Measurements from ENCODE around the gene PYCARD.

DNA sequence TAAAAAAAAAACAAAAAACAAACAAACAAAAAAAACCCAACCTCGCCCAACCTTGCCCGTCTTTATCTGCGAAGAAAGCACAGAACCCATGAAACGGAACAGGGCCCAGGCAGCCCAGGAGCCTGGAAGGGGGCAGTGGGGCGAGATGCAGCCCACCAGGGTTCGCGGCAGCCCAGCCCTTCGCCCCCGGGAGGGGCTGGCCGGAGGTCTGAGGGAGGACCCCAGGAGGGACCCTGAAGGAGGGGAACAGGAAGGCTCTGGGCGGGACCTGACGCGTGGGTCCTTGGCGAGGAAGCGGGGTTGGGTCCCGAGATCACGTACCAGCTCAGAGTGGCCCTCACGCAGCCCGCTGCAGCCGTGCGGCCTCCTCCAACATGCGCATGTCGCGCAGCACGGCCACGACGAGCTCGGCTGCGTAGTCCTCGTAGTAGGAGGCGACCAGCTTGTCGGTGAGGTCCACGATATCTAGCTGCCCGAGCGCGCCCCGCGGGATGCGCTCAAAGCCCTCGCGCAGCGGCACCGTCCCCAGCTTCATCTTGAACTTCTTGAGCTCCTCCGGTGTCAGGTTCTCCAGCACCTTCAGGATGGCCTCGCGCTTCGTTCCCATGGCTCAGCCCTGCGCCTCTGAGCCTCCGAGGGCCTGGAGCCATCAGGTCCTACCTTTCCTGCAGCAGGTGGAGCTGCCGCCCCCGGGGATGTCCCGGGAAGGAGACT is 14.0 kb upstream of the PYCARD start, which contains the start of gene PYDC1:
- TF ChIP-seq, protein P1, sequence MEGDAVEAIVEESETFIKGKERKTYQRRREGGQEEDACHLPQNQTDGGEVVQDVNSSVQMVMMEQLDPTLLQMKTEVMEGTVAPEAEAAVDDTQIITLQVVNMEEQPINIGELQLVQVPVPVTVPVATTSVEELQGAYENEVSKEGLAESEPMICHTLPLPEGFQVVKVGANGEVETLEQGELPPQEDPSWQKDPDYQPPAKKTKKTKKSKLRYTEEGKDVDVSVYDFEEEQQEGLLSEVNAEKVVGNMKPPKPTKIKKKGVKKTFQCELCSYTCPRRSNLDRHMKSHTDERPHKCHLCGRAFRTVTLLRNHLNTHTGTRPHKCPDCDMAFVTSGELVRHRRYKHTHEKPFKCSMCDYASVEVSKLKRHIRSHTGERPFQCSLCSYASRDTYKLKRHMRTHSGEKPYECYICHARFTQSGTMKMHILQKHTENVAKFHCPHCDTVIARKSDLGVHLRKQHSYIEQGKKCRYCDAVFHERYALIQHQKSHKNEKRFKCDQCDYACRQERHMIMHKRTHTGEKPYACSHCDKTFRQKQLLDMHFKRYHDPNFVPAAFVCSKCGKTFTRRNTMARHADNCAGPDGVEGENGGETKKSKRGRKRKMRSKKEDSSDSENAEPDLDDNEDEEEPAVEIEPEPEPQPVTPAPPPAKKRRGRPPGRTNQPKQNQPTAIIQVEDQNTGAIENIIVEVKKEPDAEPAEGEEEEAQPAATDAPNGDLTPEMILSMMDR (IDR thresholded peaks at IDR 0.05): no peak
- no peak for TF ChIP-seq POLR2A (IDR thresholded peaks at IDR 0.05)

All from esophagus squamous epithelium (tissue), 4 donors.